Hepatocyte (in vitro differentiated cells): ENCODE measurements around the gene LEMD1. TPM values are rescaled to one million over a fixed set of nuclear protein-coding genes. Genes with fewer than 3 reads are reported as not detected.

Source experiments
- DNase-seq: peaks from one replicate; pipeline ENCODE4 v3.0.0-alpha.2; 2016; ENCODE audit warnings: low spot score
- H2AFZ ChIP-seq: fragments of 200-600 bp; sonication (generic); 2 replicates; pipeline ENCODE4 v1.6.0; 2016; ENCODE audit warnings: antibody characterized with exemption, mild to moderate bottlenecking
- H3K27ac ChIP-seq: fragments of 200-600 bp; sonication (generic); 2 replicates; pipeline ENCODE4 v1.5.1; 2016; ENCODE audit warnings: mild to moderate bottlenecking
- H3K27me3 ChIP-seq: fragments of 200-600 bp; sonication (generic); 2 replicates; pipeline ENCODE4 v1.6.1; 2016
- H3K36me3 ChIP-seq: fragments of 200-600 bp; sonication (generic); replicated peaks from 2 replicates; pipeline ENCODE4 v1.5.1; 2016; ENCODE audit warnings: low read depth; ENCODE audit not compliant: insufficient read depth
- H3K4me1 ChIP-seq: fragments of 200-600 bp; sonication (generic); 2 replicates; pipeline ENCODE4 v1.5.1; 2016; ENCODE audit warnings: mild to moderate bottlenecking, moderate library complexity; ENCODE audit not compliant: insufficient read depth
- H3K4me2 ChIP-seq: fragments of 200-600 bp; sonication (generic); 2 replicates; pipeline ENCODE4 v1.6.0; 2016
- H3K4me3 ChIP-seq: fragments of 200-600 bp; sonication (generic); 2 replicates; pipeline ENCODE4 v1.5.1; 2016; ENCODE audit warnings: mild to moderate bottlenecking
- H3K79me2 ChIP-seq: fragments of 200-600 bp; sonication (generic); 2 replicates; pipeline ENCODE4 v1.6.0; 2017; ENCODE audit warnings: mild to moderate bottlenecking
- H3K9me2 ChIP-seq: fragments of 200-600 bp; sonication (generic); replicated peaks from 2 replicates; pipeline ENCODE4 v1.6.0; 2017; ENCODE audit warnings: mild to moderate bottlenecking; ENCODE audit not compliant: insufficient read depth
- H3K9me3 ChIP-seq: fragments of 200-600 bp; sonication (generic); 2 replicates; pipeline ENCODE4 v1.5.1; 2016; ENCODE audit warnings: low read depth, mild to moderate bottlenecking
- H4K20me1 ChIP-seq: fragments of 200-600 bp; sonication (generic); 2 replicates; pipeline ENCODE4 v1.6.0; 2016; ENCODE audit warnings: mild to moderate bottlenecking; ENCODE audit not compliant: insufficient read depth, poor library complexity, severe bottlenecking
- CTCF ChIP-seq: fragments of 200-600 bp; sonication (generic); IDR thresholded peaks from 2 replicates; pipeline ENCODE4 v1.5.1; 2016; ENCODE audit warnings: antibody characterized with exemption, mild to moderate bottlenecking; ENCODE audit not compliant: poor library complexity
- EZH2 ChIP-seq: fragments of 200-600 bp; sonication (generic); IDR thresholded peaks from 2 replicates; pipeline ENCODE4 v1.6.1; 2016; ENCODE audit warnings: antibody characterized with exemption, mild to moderate bottlenecking, borderline replicate concordance
- EZH2phosphoT487 ChIP-seq: fragments of 200-600 bp; sonication (generic); IDR thresholded peaks from one replicate; pipeline ENCODE4 v1.6.1; 2018; ENCODE audit warnings: antibody characterized with exemption, mild to moderate bottlenecking, low read depth, moderate library complexity; ENCODE audit not compliant: unreplicated experiment, severe bottlenecking
- WGBS: methylation state at CpG from one replicate; pipeline ENCODE4 v1.1.6; 2016; ENCODE audit warnings: low lambda C conversion rate; ENCODE audit errors: missing lambda C conversion rate; 5-methylcytosine and 5-hydroxymethylcytosine counted together
- polyA plus RNA-seq: library from polyadenylated mRNA; unstranded; fragments of >200 nt; fragmentation: Nextera tagmentation; extraction: Ambion mirVana; gene quantifications from 2 replicates; pipeline ENCODE4 v1.2.1, GENCODE V29; 2016
- total RNA-seq: library from RNA; depleted of rRNA; stranded (reverse); fragments of >200 nt; gene quantifications from 2 replicates; pipeline ENCODE4 v1.2.3, GENCODE V29; 2014

The LEMD1 gene, protein sequence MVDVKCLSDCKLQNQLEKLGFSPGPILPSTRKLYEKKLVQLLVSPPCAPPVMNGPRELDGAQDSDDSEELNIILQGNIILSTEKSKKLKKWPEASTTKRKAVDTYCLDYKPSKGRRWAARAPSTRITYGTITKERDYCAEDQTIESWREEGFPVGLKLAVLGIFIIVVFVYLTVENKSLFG
- total RNA-seq (2.4 TPM in 1 of 2 replicates, not detected in the other), polyA plus RNA-seq (0.35 and 2.6 TPM in 2 replicates)

GRCh38 chr1:205421798-205422197 lies at the start of gene LEMD1:
Gene LEMD1, minus strand, starts transcription at chr1:205422056. Its CDS starts 1,520 bp downstream, at chr1:205420536.
- Histone ChIP-seq H3K27me3 (peaks cover 52% of the 10 kb centered on the region), H3K4me3 (no peak within 1 kb of the TSS), H3K9me3 (no peaks in the 10 kb centered on the region), H3K27ac (no peak within 1 kb of the TSS), H2AFZ (no peak within 1 kb of the TSS), H3K4me1 (no peaks in the 10 kb centered on the region), H3K9me2 (no peaks in the 10 kb centered on the region), H3K36me3 (no peaks in the 10 kb centered on the region), H4K20me1 (no peaks in the 10 kb centered on the region), H3K79me2 (no peaks in the 10 kb centered on the region), H3K4me2 (no peak within 1 kb of the TSS)
- no peak for DNase-seq
- WGBS = 65% methylated on average over 2 of the region's 2 CpGs
- no peak for TF ChIP-seq EZH2phosphoT487
- TF ChIP-seq CTCF = no peak
- TF ChIP-seq EZH2 = no peak

- H3K4me2 ChIP-seq = no peak overlapping the region
- no peak for DNase-seq
- no peaks in the 10 kb centered on the region for H3K9me2 ChIP-seq
- H3K79me2 ChIP-seq = no peaks in the 10 kb centered on the region
- H4K20me1 ChIP-seq = no peaks in the 10 kb centered on the region
- H2AFZ ChIP-seq = no peak overlapping the region
- no peaks in the 10 kb centered on the region for H3K9me3 ChIP-seq
- 82% methylated on average over 6 of the region's 6 CpGs for WGBS
- no peaks in the 10 kb centered on the region for H3K36me3 ChIP-seq
- no peak overlapping the region for H3K4me3 ChIP-seq
- TF ChIP-seq EZH2 (no peak), CTCF (no peak), EZH2phosphoT487 (no peak)
- peaks cover 26% of the 10 kb centered on the region for H3K27me3 ChIP-seq
- no peak overlapping the region for H3K27ac ChIP-seq
- H3K4me1 ChIP-seq = no peaks in the 10 kb centered on the region
Observed at GRCh38 chr1:205470131-205470530, 48.3 kb upstream of the LEMD1 start.

DNA sequence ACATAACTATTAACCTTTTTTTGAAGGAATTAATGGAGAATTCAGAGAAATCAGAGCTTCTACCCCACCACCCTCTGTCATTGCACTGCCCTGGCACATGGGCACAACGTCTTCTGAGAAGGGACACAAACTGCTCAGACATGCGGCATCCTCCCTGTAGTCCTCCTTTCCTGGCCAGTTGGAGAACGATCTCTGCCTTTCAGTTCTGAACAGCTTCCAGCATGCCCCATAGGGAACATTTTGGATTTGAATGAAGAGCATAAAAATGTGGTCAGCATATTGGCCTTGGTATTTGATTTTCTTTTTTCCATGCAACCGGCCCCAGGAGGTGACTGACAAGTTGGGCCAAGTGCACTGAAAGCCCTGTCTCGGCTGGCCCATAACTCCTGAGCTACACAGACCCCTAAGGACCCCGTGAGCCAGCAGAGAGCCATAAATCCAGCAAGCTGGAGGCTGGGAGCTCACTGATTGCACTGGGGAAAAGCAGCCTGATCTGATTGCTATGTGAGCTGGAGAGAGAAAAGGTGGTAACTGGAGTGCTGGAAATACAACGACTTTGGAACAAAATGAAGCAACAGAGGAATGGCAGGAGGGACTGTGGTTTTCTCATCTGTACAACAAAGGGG lies 44.9 kb upstream of the LEMD1 start:
- DNase-seq = no peak
- no peaks in the 10 kb centered on the region for H3K9me2 ChIP-seq
- 71% methylated on average over 7 of the region's 7 CpGs for WGBS
- no peaks in the 10 kb centered on the region for H3K4me1 ChIP-seq
- no peak overlapping the region for H3K27ac ChIP-seq
- no peak overlapping the region for H3K4me3 ChIP-seq
- no peaks in the 10 kb centered on the region for H4K20me1 ChIP-seq
- no peaks in the 10 kb centered on the region for H3K9me3 ChIP-seq
- peaks cover 29% of the 10 kb centered on the region for H3K27me3 ChIP-seq
- no peaks in the 10 kb centered on the region for H3K36me3 ChIP-seq
- H3K4me2 ChIP-seq = no peak overlapping the region
- TF ChIP-seq CTCF = no peak
- no peak for TF ChIP-seq EZH2phosphoT487
- TF ChIP-seq EZH2 = no peak
- no peak overlapping the region for H2AFZ ChIP-seq
- H3K79me2 ChIP-seq = no peaks in the 10 kb centered on the region
